ENCODE measurements around the gene OR9Q2. TPM values are rescaled to one million over a fixed set of nuclear protein-coding genes. Genes with fewer than 3 reads are reported as not detected.

The OR9Q2 gene
- polyA plus RNA-seq (2012; rRNA removed), result not detected in 2 replicates
- not detected in 2 replicates for polyA plus RNA-seq (2012; cell fraction: cytosol; rRNA removed)
- not detected in 2 replicates for polyA plus RNA-seq (2012; cell fraction: nucleus; rRNA removed)

- no peak for TF ChIP-seq CTCF (IDR thresholded peaks at IDR 0.05)
- CTCF ChIA-PET, result interaction anchor here (1.2 kb wide), 1 partner anchor 36 kb away, joined by 3 read pairs; no protein-coding TSS in a partner anchor
- H3K4me1 ChIP-seq (ENCODE audit: control insufficient read depth in 1 of 2, insufficient read depth in 2 of 2, low read depth in 1 of 2, low read length in 1 of 2), result no peaks in the 10 kb centered on the region
- H3K36me3 ChIP-seq (replicated peaks in 1 of 2; ENCODE audit: control insufficient read depth in 1 of 2, insufficient read depth in 2 of 2, low read length in 1 of 2), result no peaks in the 10 kb centered on the region
- no peak for DNase-seq
- no peaks in the 10 kb centered on the region for H3K9me2 ChIP-seq
- no peak within 1 kb of the TSS for H3K9ac ChIP-seq
- H2AFZ ChIP-seq (ENCODE audit: low read depth), result no peak within 1 kb of the TSS
- no peak within 1 kb of the TSS for H3K27ac ChIP-seq (ENCODE audit: low read depth in 2 of 2, low read length in 1 of 2)
- H3K4me3 ChIP-seq (ENCODE audit: low read depth in 2 of 2, low read length in 1 of 2), result no peak within 1 kb of the TSS
- H3K79me2 ChIP-seq (ENCODE audit: insufficient read depth), result no peaks in the 10 kb centered on the region
- POLR2A ChIA-PET, result no interaction called here
- H4K20me1 ChIP-seq (ENCODE audit: insufficient read depth), result no peaks in the 10 kb centered on the region
- H3F3A ChIP-seq (replicated peaks; ENCODE audit: insufficient read depth), result no peaks in the 10 kb centered on the region
- 0 out of 2 replicates have a peak, but pooled peaks cover 11% of the 10 kb centered on the region for H3K27me3 ChIP-seq (ENCODE audit: insufficient read depth)
- 2% methylated on average over 2 of the region's 2 CpGs for WGBS (ENCODE audit: low lambda C conversion rate)
- H3K4me2 ChIP-seq, result no peak within 1 kb of the TSS
- H3K9me3 ChIP-seq, result no peaks in the 10 kb centered on the region
These were observed at the start of gene OR9Q2 for GRCh38 chr11:58188770-58189169. OR9Q2 (plus strand) TSS chr11:58189070; CDS start chr11:58190491, 1,421 bp downstream.

GRCh38 chr11:58142761-58143160, 46.1 kb upstream of the OR9Q2 start:
- Histone ChIP-seq H3K36me3 (replicated peaks in 1 of 2; ENCODE audit: control insufficient read depth in 1 of 2, insufficient read depth in 2 of 2, low read length in 1 of 2) (no peaks in the 10 kb centered on the region), H3K9me3 (no peaks in the 10 kb centered on the region), H3K4me2 (no peak overlapping the region), H3K9ac (no peak overlapping the region), H3K79me2 (ENCODE audit: insufficient read depth) (no peaks in the 10 kb centered on the region), H4K20me1 (ENCODE audit: insufficient read depth) (no peaks in the 10 kb centered on the region), H3K27me3 (ENCODE audit: insufficient read depth) (no peaks in the 10 kb centered on the region), H3K9me2 (no peaks in the 10 kb centered on the region), H3K27ac (ENCODE audit: low read depth in 2 of 2, low read length in 1 of 2) (no peak overlapping the region), H2AFZ (ENCODE audit: low read depth) (no peak overlapping the region), H3K4me1 (ENCODE audit: control insufficient read depth in 1 of 2, insufficient read depth in 2 of 2, low read depth in 1 of 2, low read length in 1 of 2) (no peaks in the 10 kb centered on the region), H3F3A (replicated peaks; ENCODE audit: insufficient read depth) (no peaks in the 10 kb centered on the region), H3K4me3 (ENCODE audit: low read depth in 2 of 2, low read length in 1 of 2) (no peak overlapping the region)
- DNase-seq, result no peak
- TF ChIP-seq JUND (IDR thresholded peaks at IDR 0.05) (no peak), FOSL2 (IDR thresholded peaks at IDR 0.05; ENCODE audit: borderline replicate concordance, low read depth) (no peak), EZH2phosphoT487 (IDR thresholded peaks at IDR 0.05; ENCODE audit: borderline replicate concordance, low read depth) (no peak), ELF1 (IDR thresholded peaks at IDR 0.05) (no peak), POLR2AphosphoS5 (IDR thresholded peaks at IDR 0.05; ENCODE audit: low read depth, low read length) (no peak), RCOR1 (IDR thresholded peaks at IDR 0.05; ENCODE audit: low read length) (no peak), USF1 (IDR thresholded peaks at IDR 0.05; ENCODE audit: borderline replicate concordance, low read depth) (no peak), FOXM1 (IDR thresholded peaks at IDR 0.05; ENCODE audit: low read depth) (no peak), CHD2 (IDR thresholded peaks at IDR 0.05; ENCODE audit: low read length, partially characterized antibody) (no peak), PBX3 (IDR thresholded peaks at IDR 0.05) (no peak), TAF1 (IDR thresholded peaks at IDR 0.05; ENCODE audit: borderline replicate concordance, low read depth, low read length) (no peak), NRF1 (IDR thresholded peaks at IDR 0.05; ENCODE audit: low read depth, low read length) (no peak), GATA2 (CRISPR knock-in tag; IDR thresholded peaks at IDR 0.05) (no peak), MEF2A (IDR thresholded peaks at IDR 0.05; ENCODE audit: borderline replicate concordance, low read depth) (no peak)
- 0% methylated on average over 1 of the region's 1 CpG for WGBS (ENCODE audit: low lambda C conversion rate)
- ChIA-PET CTCF (no interaction called here), POLR2A (no interaction called here)

Measured in SK-N-SH (cell line).